ENCODE results near the gene TAF4.

TAF4 gene

DNA sequence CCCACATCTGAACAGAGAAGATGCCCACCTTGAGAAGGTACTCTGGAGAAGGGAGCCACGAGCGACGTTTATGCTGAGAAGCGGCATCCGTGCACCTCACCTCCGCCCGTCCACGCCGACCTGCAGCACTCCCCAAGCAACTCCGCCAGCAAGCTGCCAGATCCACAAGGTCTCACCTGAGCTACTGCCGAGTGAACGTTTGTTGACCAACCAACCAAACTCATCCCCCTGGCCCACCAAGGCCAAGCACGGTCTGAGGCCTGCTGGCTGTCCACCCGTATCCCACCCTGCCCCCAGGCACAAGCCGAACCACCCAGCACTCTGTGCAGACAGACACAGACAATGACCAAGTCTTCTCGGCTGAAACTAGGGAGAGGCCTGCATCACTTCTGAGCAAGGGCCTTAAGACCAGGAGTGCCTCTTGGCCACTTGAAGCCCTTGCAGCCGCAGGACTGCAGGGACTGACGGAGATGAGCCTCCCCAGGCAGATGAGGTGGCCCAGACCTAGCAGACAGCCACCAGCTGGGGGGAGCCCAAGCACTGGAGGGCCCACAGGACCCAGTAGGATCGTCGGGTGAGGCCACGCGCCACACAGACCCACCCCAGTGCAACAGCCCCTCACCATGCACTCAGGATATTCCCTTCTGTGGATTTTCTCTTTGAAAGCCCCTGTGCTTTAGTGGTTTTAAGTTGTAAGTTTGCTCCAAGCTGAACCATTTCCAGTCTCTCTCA is 12.1 kb downstream of the TAF4 start:
- TF ChIP-seq, protein P1, sequence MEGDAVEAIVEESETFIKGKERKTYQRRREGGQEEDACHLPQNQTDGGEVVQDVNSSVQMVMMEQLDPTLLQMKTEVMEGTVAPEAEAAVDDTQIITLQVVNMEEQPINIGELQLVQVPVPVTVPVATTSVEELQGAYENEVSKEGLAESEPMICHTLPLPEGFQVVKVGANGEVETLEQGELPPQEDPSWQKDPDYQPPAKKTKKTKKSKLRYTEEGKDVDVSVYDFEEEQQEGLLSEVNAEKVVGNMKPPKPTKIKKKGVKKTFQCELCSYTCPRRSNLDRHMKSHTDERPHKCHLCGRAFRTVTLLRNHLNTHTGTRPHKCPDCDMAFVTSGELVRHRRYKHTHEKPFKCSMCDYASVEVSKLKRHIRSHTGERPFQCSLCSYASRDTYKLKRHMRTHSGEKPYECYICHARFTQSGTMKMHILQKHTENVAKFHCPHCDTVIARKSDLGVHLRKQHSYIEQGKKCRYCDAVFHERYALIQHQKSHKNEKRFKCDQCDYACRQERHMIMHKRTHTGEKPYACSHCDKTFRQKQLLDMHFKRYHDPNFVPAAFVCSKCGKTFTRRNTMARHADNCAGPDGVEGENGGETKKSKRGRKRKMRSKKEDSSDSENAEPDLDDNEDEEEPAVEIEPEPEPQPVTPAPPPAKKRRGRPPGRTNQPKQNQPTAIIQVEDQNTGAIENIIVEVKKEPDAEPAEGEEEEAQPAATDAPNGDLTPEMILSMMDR (IDR thresholded peaks at IDR 0.05; ENCODE audit: extremely low read depth, missing control alignments), result no peak
- no peak for DNase-seq (ENCODE audit: low spot score)

DNA sequence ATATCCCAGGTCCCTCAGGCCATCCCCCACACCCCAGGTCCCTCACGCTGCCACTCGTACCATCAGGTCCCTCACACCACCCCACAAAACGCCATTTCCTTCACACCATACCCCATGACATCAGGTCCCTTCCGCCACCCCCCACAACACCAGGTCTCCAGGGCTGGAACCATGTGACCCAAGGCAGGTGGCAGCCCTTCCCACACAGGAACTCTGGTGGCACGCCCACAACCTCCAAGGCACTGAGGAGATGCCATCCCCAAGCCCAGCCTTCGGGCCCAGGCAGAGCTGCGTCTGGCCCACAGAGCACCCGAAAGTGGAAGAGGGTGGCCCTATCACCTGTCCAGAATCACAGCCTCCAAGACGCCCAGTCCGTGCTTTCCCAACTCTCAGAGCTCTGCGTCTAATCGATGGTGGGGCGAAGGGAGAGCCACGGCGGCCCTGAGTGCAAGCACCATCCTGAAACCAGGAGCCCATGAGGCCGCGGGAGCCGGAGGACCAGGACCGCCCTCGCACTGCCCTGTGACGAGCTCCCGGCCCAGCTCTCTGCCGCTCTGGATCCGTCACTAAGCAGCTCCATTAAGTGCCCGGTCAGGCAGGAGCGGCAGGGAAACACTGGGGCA is 12.7 kb downstream of the TAF4 start:
- TF ChIP-seq, protein P1 (IDR thresholded peaks at IDR 0.05; ENCODE audit: extremely low read depth, missing control alignments), result no peak
- DNase-seq (ENCODE audit: low spot score), result no peak

DNA sequence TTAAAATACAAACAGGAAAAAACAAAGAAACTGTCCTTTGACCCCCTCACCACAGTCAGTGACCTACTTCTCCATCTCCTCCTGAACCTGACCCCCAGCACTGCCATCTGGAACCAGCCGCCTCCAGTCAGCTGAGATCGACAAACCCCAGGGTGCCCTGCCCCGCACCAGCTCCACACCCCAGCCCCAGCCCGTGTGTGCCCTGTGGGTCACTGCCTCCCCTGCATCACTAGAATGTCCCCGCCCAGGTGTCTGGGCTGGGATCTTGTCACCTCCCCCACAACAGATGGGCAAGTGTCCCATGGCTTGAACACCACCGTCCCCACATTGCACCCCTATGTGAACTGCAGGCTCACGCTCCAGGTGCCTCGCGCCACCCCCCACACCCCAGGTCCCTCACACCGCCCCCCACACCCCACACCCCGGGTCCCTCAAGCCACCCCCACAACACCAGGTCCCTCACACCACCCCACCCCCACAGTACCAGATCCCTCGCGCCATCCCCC is 13.3 kb downstream of the TAF4 start:
- TF ChIP-seq, protein P1 (IDR thresholded peaks at IDR 0.05; ENCODE audit: extremely low read depth, missing control alignments), result no peak
- DNase-seq (ENCODE audit: low spot score), result no peak

DNA sequence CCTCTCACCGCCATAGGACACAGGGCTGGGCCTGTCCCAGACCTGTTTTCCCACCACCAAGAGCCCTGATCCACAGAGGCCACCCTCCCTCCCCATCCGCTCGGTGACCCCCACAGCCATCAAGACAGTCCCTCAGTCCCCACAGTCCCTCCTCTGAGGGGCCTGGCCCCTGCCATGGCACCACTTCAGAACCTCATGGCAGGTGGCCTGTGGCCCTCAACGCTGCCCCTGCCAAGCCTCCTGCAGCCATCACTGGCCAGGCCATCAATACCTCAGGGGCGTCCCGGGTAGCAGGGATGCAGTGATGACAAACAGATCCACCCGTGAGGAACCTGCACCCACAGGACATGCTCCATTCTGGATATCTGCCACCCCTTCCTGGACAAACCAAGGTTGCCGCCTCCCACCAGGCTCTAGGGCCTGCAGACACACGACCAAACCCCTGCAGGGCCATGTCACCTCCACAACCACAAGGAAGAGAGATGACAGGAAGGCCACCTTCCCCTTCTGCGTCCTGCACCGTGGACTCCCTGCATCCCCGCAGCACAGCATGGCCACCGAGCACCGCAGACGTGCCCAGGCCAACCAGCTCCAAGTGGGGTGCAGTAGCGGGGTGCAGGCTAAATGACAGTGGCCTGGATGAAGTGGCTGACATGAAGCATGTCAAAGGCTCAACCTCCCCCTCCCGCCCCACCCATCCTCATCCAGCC is 14.0 kb downstream of the TAF4 start:
- TF ChIP-seq, protein P1 (IDR thresholded peaks at IDR 0.05; ENCODE audit: extremely low read depth, missing control alignments), result no peak
- no peak for DNase-seq (ENCODE audit: low spot score)

- TF ChIP-seq, protein P1 (IDR thresholded peaks at IDR 0.05; ENCODE audit: extremely low read depth, missing control alignments), result no peak
- DNase-seq (ENCODE audit: low spot score), result no peak
These were observed 14.5 kb downstream of the TAF4 start for GRCh38 chr20:62051144-62051543.

GRCh38 chr20:62050166-62051120 is 15.2 kb downstream of the TAF4 start:
- TF ChIP-seq, protein P1 (IDR thresholded peaks at IDR 0.05; ENCODE audit: extremely low read depth, missing control alignments), result no peak
- DNase-seq (ENCODE audit: low spot score), result no peak

All from GM20000 (cell line).